ENCODE measurements around the gene ARHGAP31.
"Not testable (repeated sequence)": the region's sequence is repeated elsewhere in the genome, so short reads cannot be mapped to it uniquely, and the experiment has no call there.

ARHGAP31 gene

DNA sequence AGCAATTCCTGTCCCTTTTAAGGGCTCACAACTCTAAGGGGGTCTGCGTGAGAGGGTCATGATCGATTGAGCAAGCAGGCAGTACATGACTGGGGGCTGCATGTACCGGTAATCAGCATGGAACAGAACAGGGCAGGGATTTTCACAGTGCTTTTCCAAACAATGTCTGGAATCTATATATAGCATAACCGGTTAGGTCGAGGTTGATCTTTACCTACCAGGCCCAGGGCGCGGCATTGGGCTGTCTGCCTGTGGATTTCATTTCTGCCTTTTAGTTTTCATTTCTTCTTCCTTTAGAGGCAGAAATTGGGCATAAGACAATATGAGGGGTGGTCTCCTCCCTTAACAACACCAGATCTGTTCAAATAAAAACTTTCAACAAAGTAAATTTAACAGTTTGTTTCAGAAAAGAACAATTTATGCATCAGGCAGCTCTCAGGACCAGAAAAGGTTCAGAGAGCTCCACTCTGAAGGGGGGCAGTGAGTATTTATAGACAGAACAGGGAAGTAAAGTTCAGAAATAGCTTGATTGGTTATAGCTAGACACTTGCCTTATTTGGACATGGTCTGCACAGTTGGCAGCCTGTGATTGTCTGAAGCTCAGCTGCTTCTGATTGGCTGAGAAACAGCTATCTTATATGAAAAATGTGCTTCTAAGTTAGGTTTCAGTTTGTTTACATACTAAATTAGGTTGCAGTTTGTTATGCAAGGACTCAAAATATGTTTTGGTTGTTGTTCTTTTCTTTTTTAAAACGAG, 36.4 kb upstream of the ARHGAP31 start:
- no peaks in the 10 kb centered on the region for H3K27me3 ChIP-seq (replicated peaks)
- no peaks in the 10 kb centered on the region for H3K36me3 ChIP-seq (replicated peaks)
- no peak overlapping the region for H3K27ac ChIP-seq
- no peak for DNase-seq
- in situ Hi-C loops (cut with HindIII; ENCODE audit: low pct_ligation_motif_present, low sequenced_read_pairs) = no loop called here
- no peak for TF ChIP-seq CTCF (IDR thresholded peaks at IDR 0.05; ENCODE audit: low read depth, low read length, missing control alignments)
- H3K4me3 ChIP-seq (ENCODE audit: low read depth, low read length) = no peak overlapping the region

DNA sequence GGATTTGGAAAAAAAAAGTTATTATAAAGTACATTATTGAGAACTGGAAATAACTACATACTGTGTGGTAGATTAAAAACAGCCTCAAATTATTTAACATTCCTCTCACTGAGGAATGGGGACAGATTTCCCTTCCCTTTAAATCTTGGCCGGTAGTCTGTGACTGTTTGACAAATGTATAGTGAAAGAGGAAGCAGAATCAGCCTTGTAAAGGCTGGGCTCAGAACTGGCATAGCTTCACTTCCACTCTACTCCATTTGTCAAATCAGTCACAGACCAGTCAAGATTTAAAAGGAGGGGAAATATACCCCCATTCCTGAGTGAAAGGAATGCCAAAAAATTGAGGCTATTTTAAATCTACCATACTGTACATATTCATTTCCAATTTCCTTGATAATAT, 35.3 kb upstream of the ARHGAP31 start:
- H3K4me3 ChIP-seq (ENCODE audit: low read depth, low read length) = no peak overlapping the region
- H3K27ac ChIP-seq = no peak overlapping the region
- DNase-seq = no peak
- H3K27me3 ChIP-seq (replicated peaks) = no peaks in the 10 kb centered on the region
- in situ Hi-C loops (cut with HindIII; ENCODE audit: low pct_ligation_motif_present, low sequenced_read_pairs) = no loop called here
- TF ChIP-seq CTCF (IDR thresholded peaks at IDR 0.05; ENCODE audit: low read depth, low read length, missing control alignments) = no peak
- no peaks in the 10 kb centered on the region for H3K36me3 ChIP-seq (replicated peaks)

DNA sequence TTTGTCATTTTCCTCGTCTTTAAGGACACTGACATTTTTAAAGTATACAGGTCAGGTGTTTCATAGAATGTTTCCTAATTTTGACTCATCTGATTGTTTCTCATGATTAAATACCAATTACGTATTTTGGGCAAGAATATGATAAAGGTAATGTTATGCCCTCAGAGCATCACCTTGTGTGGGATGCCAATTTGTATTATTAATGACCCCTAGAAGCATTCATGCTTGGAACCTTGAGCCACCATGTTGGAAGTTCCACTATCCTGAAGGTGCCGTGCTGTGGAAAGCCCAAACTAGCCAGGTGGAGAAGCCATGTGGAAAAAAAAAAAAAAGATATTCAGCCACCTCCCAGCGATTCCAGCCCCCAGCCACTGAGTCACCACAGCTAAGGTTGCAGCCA, 34.4 kb upstream of the ARHGAP31 start:
- H3K36me3 ChIP-seq (replicated peaks) = no peaks in the 10 kb centered on the region

GRCh38 chr3:119261055-119261454, 33.1 kb upstream of the ARHGAP31 start:
- Histone ChIP-seq H3K27ac (no peak overlapping the region), H3K4me3 (ENCODE audit: low read depth, low read length) (no peak overlapping the region), H3K27me3 (replicated peaks) (no peaks in the 10 kb centered on the region), H3K36me3 (replicated peaks) (no peaks in the 10 kb centered on the region)
- in situ Hi-C loops (cut with HindIII; ENCODE audit: low pct_ligation_motif_present, low sequenced_read_pairs) = no loop called here
- TF ChIP-seq CTCF (IDR thresholded peaks at IDR 0.05; ENCODE audit: low read depth, low read length, missing control alignments) = no peak
- no peak for DNase-seq

More for the DNA sequence above, 34.4 kb upstream of the ARHGAP31 start:
- no peak for TF ChIP-seq CTCF (IDR thresholded peaks at IDR 0.05; ENCODE audit: low read depth, low read length, missing control alignments)
- no peak for DNase-seq
- H3K4me3 ChIP-seq (ENCODE audit: low read depth, low read length) = no peak overlapping the region
- in situ Hi-C loops (cut with HindIII; ENCODE audit: low pct_ligation_motif_present, low sequenced_read_pairs) = no loop called here
- H3K27ac ChIP-seq = no peak overlapping the region
- H3K27me3 ChIP-seq (replicated peaks) = no peaks in the 10 kb centered on the region

- in situ Hi-C loops (cut with HindIII; ENCODE audit: low pct_ligation_motif_present, low sequenced_read_pairs); H3K36me3 ChIP-seq (replicated peaks); H3K27ac ChIP-seq; DNase-seq; H3K4me3 ChIP-seq (ENCODE audit: low read depth, low read length); H3K27me3 ChIP-seq (replicated peaks): not testable (repeated sequence)
Observed at GRCh38 chr3:119270212-119270611, 24.0 kb upstream of the ARHGAP31 start.

GRCh38 chr3:119276680-119277079, 17.5 kb upstream of the ARHGAP31 start:
- in situ Hi-C loops (cut with HindIII; ENCODE audit: low pct_ligation_motif_present, low sequenced_read_pairs) = no loop called here
- H3K4me3 ChIP-seq (ENCODE audit: low read depth, low read length) = no peak overlapping the region
- H3K27ac ChIP-seq = no peak overlapping the region
- no peaks in the 10 kb centered on the region for H3K27me3 ChIP-seq (replicated peaks)
- TF ChIP-seq CTCF (IDR thresholded peaks at IDR 0.05; ENCODE audit: low read depth, low read length, missing control alignments) = no peak
- no peaks in the 10 kb centered on the region for H3K36me3 ChIP-seq (replicated peaks)
- DNase-seq = no peak

Measured in brain microvascular endothelial cell (primary cell).